ENCODE data around the gene MRPS15.

MRPS15 gene

DNA sequence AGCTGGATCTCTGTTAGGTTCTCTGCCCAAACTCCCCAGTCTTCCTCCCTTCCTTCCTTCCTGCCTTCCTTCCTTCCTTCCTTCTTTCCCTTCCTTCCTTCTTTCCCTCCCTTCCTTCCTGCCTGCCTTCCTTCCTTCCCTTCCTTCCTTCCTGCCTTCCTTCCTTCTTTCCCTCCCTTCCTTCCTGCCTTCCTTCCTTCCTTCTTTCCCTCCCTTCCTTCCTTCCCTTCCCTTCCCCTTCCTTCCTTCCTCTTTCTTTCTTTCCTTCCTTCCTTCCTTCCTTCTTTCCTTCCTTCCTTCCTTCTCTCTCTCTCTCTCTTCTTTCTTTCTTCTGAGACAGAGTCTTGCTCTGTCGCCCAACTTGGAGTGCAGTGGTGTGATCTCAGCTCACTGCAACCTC is 57.7 kb downstream of the MRPS15 start:
- Histone ChIP-seq H3K4me1 (ENCODE audit: control insufficient read depth, insufficient read depth, low read length) (no peaks in the 10 kb centered on the region), H3K27ac (ENCODE audit: extremely low read depth, low read depth, low read length) (no peak overlapping the region), H3K4me3 (ENCODE audit: low read depth, low read length) (no peak overlapping the region), H3K36me3 (ENCODE audit: control insufficient read depth in 2 of 2, insufficient read depth in 1 of 2, low read length in 2 of 2) (no peaks in the 10 kb centered on the region), H3K9me3 (ENCODE audit: control insufficient read depth, insufficient read depth, low read depth, low read length) (no peaks in the 10 kb centered on the region)
- POLR2A ChIA-PET, result no interaction called here
- CTCF ChIA-PET, result interaction anchor here (0.9 kb wide), 1 partner anchor 107 kb away, joined by 3 read pairs; no protein-coding TSS in a partner anchor
- TF ChIP-seq, protein P1, sequence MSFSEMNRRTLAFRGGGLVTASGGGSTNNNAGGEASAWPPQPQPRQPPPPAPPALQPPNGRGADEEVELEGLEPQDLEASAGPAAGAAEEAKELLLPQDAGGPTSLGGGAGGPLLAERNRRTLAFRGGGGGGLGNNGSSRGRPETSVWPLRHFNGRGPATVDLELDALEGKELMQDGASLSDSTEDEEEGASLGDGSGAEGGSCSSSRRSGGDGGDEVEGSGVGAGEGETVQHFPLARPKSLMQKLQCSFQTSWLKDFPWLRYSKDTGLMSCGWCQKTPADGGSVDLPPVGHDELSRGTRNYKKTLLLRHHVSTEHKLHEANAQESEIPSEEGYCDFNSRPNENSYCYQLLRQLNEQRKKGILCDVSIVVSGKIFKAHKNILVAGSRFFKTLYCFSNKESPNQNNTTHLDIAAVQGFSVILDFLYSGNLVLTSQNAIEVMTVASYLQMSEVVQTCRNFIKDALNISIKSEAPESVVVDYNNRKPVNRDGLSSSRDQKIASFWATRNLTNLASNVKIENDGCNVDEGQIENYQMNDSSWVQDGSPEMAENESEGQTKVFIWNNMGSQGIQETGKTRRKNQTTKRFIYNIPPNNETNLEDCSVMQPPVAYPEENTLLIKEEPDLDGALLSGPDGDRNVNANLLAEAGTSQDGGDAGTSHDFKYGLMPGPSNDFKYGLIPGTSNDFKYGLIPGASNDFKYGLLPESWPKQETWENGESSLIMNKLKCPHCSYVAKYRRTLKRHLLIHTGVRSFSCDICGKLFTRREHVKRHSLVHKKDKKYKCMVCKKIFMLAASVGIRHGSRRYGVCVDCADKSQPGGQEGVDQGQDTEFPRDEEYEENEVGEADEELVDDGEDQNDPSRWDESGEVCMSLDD (tag by site-specific recombination; IDR thresholded peaks at IDR 0.05), result no peak
- TF ChIP-seq ZNF366 (tag by site-specific recombination; conservative IDR thresholded peaks at IDR 0.05) (0 out of 2 replicates have a peak, but pooled peaks have one; percentile 33), ZNF311 (tag by site-specific recombination; IDR thresholded peaks at IDR 0.05; ENCODE audit: borderline replicate concordance) (no peak), ZNF777 (tag by site-specific recombination; IDR thresholded peaks at IDR 0.05; ENCODE audit: borderline replicate concordance) (no peak), ZNF37A (tag by site-specific recombination; IDR thresholded peaks at IDR 0.05) (no peak)
- TF ChIP-seq, protein P2, sequence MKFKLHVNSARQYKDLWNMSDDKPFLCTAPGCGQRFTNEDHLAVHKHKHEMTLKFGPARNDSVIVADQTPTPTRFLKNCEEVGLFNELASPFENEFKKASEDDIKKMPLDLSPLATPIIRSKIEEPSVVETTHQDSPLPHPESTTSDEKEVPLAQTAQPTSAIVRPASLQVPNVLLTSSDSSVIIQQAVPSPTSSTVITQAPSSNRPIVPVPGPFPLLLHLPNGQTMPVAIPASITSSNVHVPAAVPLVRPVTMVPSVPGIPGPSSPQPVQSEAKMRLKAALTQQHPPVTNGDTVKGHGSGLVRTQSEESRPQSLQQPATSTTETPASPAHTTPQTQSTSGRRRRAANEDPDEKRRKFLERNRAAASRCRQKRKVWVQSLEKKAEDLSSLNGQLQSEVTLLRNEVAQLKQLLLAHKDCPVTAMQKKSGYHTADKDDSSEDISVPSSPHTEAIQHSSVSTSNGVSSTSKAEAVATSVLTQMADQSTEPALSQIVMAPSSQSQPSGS (tag by site-specific recombination; IDR thresholded peaks at IDR 0.05; ENCODE audit: low read depth), result no peak
- TF ChIP-seq, protein P3, sequence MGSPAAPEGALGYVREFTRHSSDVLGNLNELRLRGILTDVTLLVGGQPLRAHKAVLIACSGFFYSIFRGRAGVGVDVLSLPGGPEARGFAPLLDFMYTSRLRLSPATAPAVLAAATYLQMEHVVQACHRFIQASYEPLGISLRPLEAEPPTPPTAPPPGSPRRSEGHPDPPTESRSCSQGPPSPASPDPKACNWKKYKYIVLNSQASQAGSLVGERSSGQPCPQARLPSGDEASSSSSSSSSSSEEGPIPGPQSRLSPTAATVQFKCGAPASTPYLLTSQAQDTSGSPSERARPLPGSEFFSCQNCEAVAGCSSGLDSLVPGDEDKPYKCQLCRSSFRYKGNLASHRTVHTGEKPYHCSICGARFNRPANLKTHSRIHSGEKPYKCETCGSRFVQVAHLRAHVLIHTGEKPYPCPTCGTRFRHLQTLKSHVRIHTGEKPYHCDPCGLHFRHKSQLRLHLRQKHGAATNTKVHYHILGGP (tag by site-specific recombination; IDR thresholded peaks at IDR 0.05), result no peak
